Hepatocyte (in vitro differentiated cells): ENCODE data around the gene RBM42.

ENCODE experiments used
- EZH2 ChIP-seq: fragments of 200-600 bp; sonication (generic); IDR thresholded peaks from 2 replicates; pipeline ENCODE4 v1.6.1; 2016; ENCODE audit warnings: antibody characterized with exemption, mild to moderate bottlenecking, borderline replicate concordance
- EZH2phosphoT487 ChIP-seq: fragments of 200-600 bp; sonication (generic); IDR thresholded peaks from one replicate; pipeline ENCODE4 v1.6.1; 2018; ENCODE audit warnings: antibody characterized with exemption, mild to moderate bottlenecking, low read depth, moderate library complexity; ENCODE audit not compliant: unreplicated experiment, severe bottlenecking
- TF ChIP-seq, protein P1 (sequence below): fragments of 200-600 bp; sonication (generic); IDR thresholded peaks from 2 replicates; pipeline ENCODE4 v1.5.1; 2016; ENCODE audit warnings: antibody characterized with exemption, mild to moderate bottlenecking; ENCODE audit not compliant: poor library complexity

DNA sequence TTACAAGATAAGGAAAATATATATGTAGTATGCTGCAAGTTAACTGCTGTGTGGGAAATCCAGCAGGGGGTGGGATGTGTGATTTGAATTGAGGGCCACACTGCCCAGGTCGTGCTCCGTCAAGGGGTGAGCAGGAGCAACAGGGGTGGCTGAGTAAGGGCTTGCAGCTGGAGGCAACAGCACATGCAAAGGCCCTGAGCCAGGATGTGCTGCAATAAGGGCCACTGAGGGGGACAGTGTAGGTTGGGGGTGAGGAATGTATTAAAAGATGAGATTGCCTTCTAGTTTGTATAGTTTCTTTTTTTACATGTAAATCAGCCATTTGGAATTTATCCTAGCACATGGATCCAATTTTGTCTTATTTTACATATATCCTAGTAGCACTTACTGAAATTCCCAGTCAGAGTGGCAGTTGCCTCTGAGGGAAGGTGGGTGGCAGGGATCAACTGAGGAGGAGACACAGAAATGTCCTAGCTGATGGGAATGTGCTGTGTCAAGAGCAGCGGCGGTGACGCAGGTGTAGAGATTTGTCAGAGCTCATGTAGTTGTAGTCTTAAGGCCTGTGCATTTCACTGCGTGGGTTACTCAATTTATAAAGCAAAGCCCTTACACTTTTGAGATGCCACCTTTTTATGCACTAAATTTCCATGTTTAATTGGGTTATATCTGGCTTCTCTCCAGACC lies 5.4 kb upstream of the RBM42 start:
- TF ChIP-seq, protein P1, sequence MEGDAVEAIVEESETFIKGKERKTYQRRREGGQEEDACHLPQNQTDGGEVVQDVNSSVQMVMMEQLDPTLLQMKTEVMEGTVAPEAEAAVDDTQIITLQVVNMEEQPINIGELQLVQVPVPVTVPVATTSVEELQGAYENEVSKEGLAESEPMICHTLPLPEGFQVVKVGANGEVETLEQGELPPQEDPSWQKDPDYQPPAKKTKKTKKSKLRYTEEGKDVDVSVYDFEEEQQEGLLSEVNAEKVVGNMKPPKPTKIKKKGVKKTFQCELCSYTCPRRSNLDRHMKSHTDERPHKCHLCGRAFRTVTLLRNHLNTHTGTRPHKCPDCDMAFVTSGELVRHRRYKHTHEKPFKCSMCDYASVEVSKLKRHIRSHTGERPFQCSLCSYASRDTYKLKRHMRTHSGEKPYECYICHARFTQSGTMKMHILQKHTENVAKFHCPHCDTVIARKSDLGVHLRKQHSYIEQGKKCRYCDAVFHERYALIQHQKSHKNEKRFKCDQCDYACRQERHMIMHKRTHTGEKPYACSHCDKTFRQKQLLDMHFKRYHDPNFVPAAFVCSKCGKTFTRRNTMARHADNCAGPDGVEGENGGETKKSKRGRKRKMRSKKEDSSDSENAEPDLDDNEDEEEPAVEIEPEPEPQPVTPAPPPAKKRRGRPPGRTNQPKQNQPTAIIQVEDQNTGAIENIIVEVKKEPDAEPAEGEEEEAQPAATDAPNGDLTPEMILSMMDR: no peak
- TF ChIP-seq EZH2 (no peak), EZH2phosphoT487 (no peak)
